ENCODE results near the gene ARHGEF7. TPM values are rescaled to one million over a fixed set of nuclear protein-coding genes. Genes with fewer than 3 reads are reported as not detected.

The ARHGEF7 gene
- polyA plus RNA-seq, 4 donors = 21.6 to 76.4 (median 24.7) TPM

- H3K4me1 ChIP-seq (ENCODE audit: control insufficient read depth in 3 of 3, insufficient read depth in 2 of 3, low read depth in 1 of 3, low read length in 2 of 3) = peaks cover 0 to 13% (median 0%) of the 10 kb centered on the region in 3 donors
- H3K36me3 ChIP-seq (ENCODE audit: control insufficient read depth in 3 of 3, insufficient read depth in 2 of 3, low read depth in 1 of 3, low read length in 3 of 3) = peaks cover 2 to 51% (median 4%) of the 10 kb centered on the region in 3 donors
- H3K9me3 ChIP-seq (ENCODE audit: control insufficient read depth in 2 of 2, insufficient read depth in 1 of 2, low read depth in 1 of 2, low read length in 1 of 2) = no peaks in the 10 kb centered on the region
- no peak overlapping the region for H3K4me3 ChIP-seq (ENCODE audit: low read depth in 1 of 3, low read length in 3 of 3)
- no peak for DNase-seq
- no peak for FAIRE-seq
- WGBS, 3 donors = 84 to 89% (median 87%) methylated on average over 15 of the region's 15 CpGs
- no peaks in the 10 kb centered on the region for H3K27me3 ChIP-seq (ENCODE audit: control insufficient read depth in 3 of 3, insufficient read depth in 3 of 3, low read length in 3 of 3)
- H3K27ac ChIP-seq (ENCODE audit: low read depth in 1 of 3, low read length in 2 of 3) = no peak overlapping the region
Observed at GRCh38 chr13:111174377-111175114, 59.4 kb downstream of the ARHGEF7 start.

DNA sequence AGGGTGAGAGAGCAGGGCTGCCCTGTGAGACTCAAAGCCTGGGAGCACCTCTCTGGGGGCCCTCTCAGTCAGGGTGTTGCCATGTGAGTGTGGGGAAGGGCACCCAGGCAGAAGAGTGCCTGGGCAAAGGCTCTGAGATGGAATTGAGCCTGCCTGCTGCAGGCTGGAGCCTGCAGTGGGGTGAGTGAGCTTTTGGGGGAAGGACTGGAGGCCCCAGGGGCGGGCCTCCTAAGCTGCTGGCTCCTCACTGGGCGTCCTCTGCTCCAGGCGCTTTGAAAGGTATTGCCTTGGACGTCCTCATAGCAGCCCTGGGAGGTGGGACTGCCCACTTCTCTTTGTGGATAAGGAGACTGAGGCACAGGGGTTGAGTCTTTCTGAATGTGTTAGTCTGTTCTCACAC, 60.3 kb downstream of the ARHGEF7 start:
- FAIRE-seq (no peak), DNase-seq (no peak)
- Histone ChIP-seq H3K27me3 (ENCODE audit: control insufficient read depth in 3 of 3, insufficient read depth in 3 of 3, low read length in 3 of 3) (no peaks in the 10 kb centered on the region), H3K4me1 (ENCODE audit: control insufficient read depth in 3 of 3, insufficient read depth in 2 of 3, low read depth in 1 of 3, low read length in 2 of 3) (peaks cover 0 to 13% (median 0%) of the 10 kb centered on the region in 3 donors), H3K4me3 (ENCODE audit: low read depth in 1 of 3, low read length in 3 of 3) (no peak overlapping the region), H3K27ac (ENCODE audit: low read depth in 1 of 3, low read length in 2 of 3) (peak overlapping the region in 1 of 3 donors; percentile 2), H3K9me3 (ENCODE audit: control insufficient read depth in 2 of 2, insufficient read depth in 1 of 2, low read depth in 1 of 2, low read length in 1 of 2) (no peaks in the 10 kb centered on the region), H3K36me3 (ENCODE audit: control insufficient read depth in 3 of 3, insufficient read depth in 2 of 3, low read depth in 1 of 3, low read length in 3 of 3) (peaks cover 2 to 43% (median 4%) of the 10 kb centered on the region in 3 donors)
- WGBS, 3 donors = 90 to 98% (median 91%) methylated on average over 4 of the region's 4 CpGs

DNA sequence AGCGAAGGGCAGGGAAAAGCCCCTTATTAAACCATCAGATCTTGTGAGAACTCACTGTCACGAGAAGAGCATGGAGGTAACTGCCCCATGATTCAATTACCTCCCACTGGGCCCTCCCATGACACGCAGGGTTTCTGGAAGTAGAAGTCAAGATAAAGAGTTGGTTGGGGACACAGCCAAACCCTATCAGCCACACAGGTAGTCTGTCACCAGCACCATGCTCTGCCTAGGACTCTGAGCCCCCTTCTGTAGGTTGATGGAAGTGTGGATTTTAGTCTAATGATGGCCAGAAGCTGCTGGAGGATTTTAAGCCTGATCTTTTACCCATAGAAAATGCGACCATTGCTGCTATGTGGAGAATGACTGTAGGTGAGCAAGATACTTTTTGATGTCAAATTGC, 60.8 kb downstream of the ARHGEF7 start:
- H3K27me3 ChIP-seq (ENCODE audit: control insufficient read depth in 3 of 3, insufficient read depth in 3 of 3, low read length in 3 of 3) = no peaks in the 10 kb centered on the region
- FAIRE-seq (no peak), DNase-seq (no peak)
- 91 to 93% (median 92%) methylated on average over 4 of the region's 4 CpGs for WGBS, 3 donors
- peaks cover 0 to 13% (median 0%) of the 10 kb centered on the region in 3 donors for H3K4me1 ChIP-seq (ENCODE audit: control insufficient read depth in 3 of 3, insufficient read depth in 2 of 3, low read depth in 1 of 3, low read length in 2 of 3)
- no peaks in the 10 kb centered on the region for H3K9me3 ChIP-seq (ENCODE audit: control insufficient read depth in 2 of 2, insufficient read depth in 1 of 2, low read depth in 1 of 2, low read length in 1 of 2)
- H3K4me3 ChIP-seq (ENCODE audit: low read depth in 1 of 3, low read length in 3 of 3) = no peak overlapping the region
- peak overlapping the region in 1 of 3 donors; percentile 82 for H3K27ac ChIP-seq (ENCODE audit: low read depth in 1 of 3, low read length in 2 of 3)
- peaks cover 2 to 41% (median 4%) of the 10 kb centered on the region in 3 donors for H3K36me3 ChIP-seq (ENCODE audit: control insufficient read depth in 3 of 3, insufficient read depth in 2 of 3, low read depth in 1 of 3, low read length in 3 of 3)

GRCh38 chr13:111176421-111176820, 61.3 kb downstream of the ARHGEF7 start:
- FAIRE-seq = no peak

GRCh38 chr13:111177081-111177711, 62.1 kb downstream of the ARHGEF7 start:
- DNase-seq (peak; percentile 24 to 59), FAIRE-seq (no peak)
- no peaks in the 10 kb centered on the region for H3K27me3 ChIP-seq (ENCODE audit: control insufficient read depth in 3 of 3, insufficient read depth in 3 of 3, low read length in 3 of 3)
- peaks cover 0 to 40% (median 4%) of the 10 kb centered on the region in 3 donors for H3K36me3 ChIP-seq (ENCODE audit: control insufficient read depth in 3 of 3, insufficient read depth in 2 of 3, low read depth in 1 of 3, low read length in 3 of 3)
- H3K4me3 ChIP-seq (ENCODE audit: low read depth in 1 of 3, low read length in 3 of 3) = no peak overlapping the region
- peaks cover 0 to 13% (median 0%) of the 10 kb centered on the region in 3 donors for H3K4me1 ChIP-seq (ENCODE audit: control insufficient read depth in 3 of 3, insufficient read depth in 2 of 3, low read depth in 1 of 3, low read length in 2 of 3)
- 55 to 67% (median 63%) methylated on average over 14 of the region's 14 CpGs for WGBS, 3 donors
- peak overlapping the region; percentile 22 to 82 (median 59) for H3K27ac ChIP-seq (ENCODE audit: low read depth in 1 of 3, low read length in 2 of 3)
- H3K9me3 ChIP-seq (ENCODE audit: control insufficient read depth in 2 of 2, insufficient read depth in 1 of 2, low read depth in 1 of 2, low read length in 1 of 2) = no peaks in the 10 kb centered on the region

More at GRCh38 chr13:111176421-111176820, 61.3 kb downstream of the ARHGEF7 start:
- Histone ChIP-seq H3K4me1 (ENCODE audit: control insufficient read depth in 3 of 3, insufficient read depth in 2 of 3, low read depth in 1 of 3, low read length in 2 of 3) (peaks cover 0 to 13% (median 0%) of the 10 kb centered on the region in 3 donors), H3K27ac (ENCODE audit: low read depth in 1 of 3, low read length in 2 of 3) (peak overlapping the region in 2 of 3 donors; percentile 16 to 82), H3K4me3 (ENCODE audit: low read depth in 1 of 3, low read length in 3 of 3) (no peak overlapping the region), H3K9me3 (ENCODE audit: control insufficient read depth in 2 of 2, insufficient read depth in 1 of 2, low read depth in 1 of 2, low read length in 1 of 2) (no peaks in the 10 kb centered on the region), H3K36me3 (ENCODE audit: control insufficient read depth in 3 of 3, insufficient read depth in 2 of 3, low read depth in 1 of 3, low read length in 3 of 3) (peaks cover 0 to 41% (median 4%) of the 10 kb centered on the region in 3 donors), H3K27me3 (ENCODE audit: control insufficient read depth in 3 of 3, insufficient read depth in 3 of 3, low read length in 3 of 3) (no peaks in the 10 kb centered on the region)
- 96 to 99% (median 98%) methylated on average over 8 of the region's 8 CpGs for WGBS, 3 donors
- DNase-seq = no peak

GRCh38 chr13:111177921-111178320, 62.8 kb downstream of the ARHGEF7 start:
- peak overlapping the region in 2 of 3 donors; percentile 59 to 82 for H3K27ac ChIP-seq (ENCODE audit: low read depth in 1 of 3, low read length in 2 of 3)
- FAIRE-seq = no peak
- 68 to 79% (median 71%) methylated on average over 6 of the region's 6 CpGs for WGBS, 3 donors

GRCh38 chr13:111178402-111178801, 63.3 kb downstream of the ARHGEF7 start:
- Histone ChIP-seq H3K4me1 (ENCODE audit: control insufficient read depth in 3 of 3, insufficient read depth in 2 of 3, low read depth in 1 of 3, low read length in 2 of 3) (peaks cover 0 to 13% (median 0%) of the 10 kb centered on the region in 3 donors), H3K27ac (ENCODE audit: low read depth in 1 of 3, low read length in 2 of 3) (peak overlapping the region in 1 of 3 donors; percentile 26), H3K9me3 (ENCODE audit: control insufficient read depth in 2 of 2, insufficient read depth in 1 of 2, low read depth in 1 of 2, low read length in 1 of 2) (no peaks in the 10 kb centered on the region), H3K27me3 (ENCODE audit: control insufficient read depth in 3 of 3, insufficient read depth in 3 of 3, low read length in 3 of 3) (no peaks in the 10 kb centered on the region), H3K4me3 (ENCODE audit: low read depth in 1 of 3, low read length in 3 of 3) (no peak overlapping the region), H3K36me3 (ENCODE audit: control insufficient read depth in 3 of 3, insufficient read depth in 2 of 3, low read depth in 1 of 3, low read length in 3 of 3) (peaks cover 0 to 37% (median under 1%) of the 10 kb centered on the region in 3 donors)
- no peak for DNase-seq
- WGBS, 3 donors = 83 to 93% (median 89%) methylated on average over 4 of the region's 4 CpGs
- no peak for FAIRE-seq

More at GRCh38 chr13:111177921-111178320, 62.8 kb downstream of the ARHGEF7 start:
- H3K27me3 ChIP-seq (ENCODE audit: control insufficient read depth in 3 of 3, insufficient read depth in 3 of 3, low read length in 3 of 3) = no peaks in the 10 kb centered on the region
- no peaks in the 10 kb centered on the region for H3K9me3 ChIP-seq (ENCODE audit: control insufficient read depth in 2 of 2, insufficient read depth in 1 of 2, low read depth in 1 of 2, low read length in 1 of 2)
- no peak for DNase-seq
- H3K36me3 ChIP-seq (ENCODE audit: control insufficient read depth in 3 of 3, insufficient read depth in 2 of 3, low read depth in 1 of 3, low read length in 3 of 3) = peaks cover 0 to 42% (median 4%) of the 10 kb centered on the region in 3 donors
- no peak overlapping the region for H3K4me3 ChIP-seq (ENCODE audit: low read depth in 1 of 3, low read length in 3 of 3)
- peaks cover 0 to 13% (median 0%) of the 10 kb centered on the region in 3 donors for H3K4me1 ChIP-seq (ENCODE audit: control insufficient read depth in 3 of 3, insufficient read depth in 2 of 3, low read depth in 1 of 3, low read length in 2 of 3)

DNA sequence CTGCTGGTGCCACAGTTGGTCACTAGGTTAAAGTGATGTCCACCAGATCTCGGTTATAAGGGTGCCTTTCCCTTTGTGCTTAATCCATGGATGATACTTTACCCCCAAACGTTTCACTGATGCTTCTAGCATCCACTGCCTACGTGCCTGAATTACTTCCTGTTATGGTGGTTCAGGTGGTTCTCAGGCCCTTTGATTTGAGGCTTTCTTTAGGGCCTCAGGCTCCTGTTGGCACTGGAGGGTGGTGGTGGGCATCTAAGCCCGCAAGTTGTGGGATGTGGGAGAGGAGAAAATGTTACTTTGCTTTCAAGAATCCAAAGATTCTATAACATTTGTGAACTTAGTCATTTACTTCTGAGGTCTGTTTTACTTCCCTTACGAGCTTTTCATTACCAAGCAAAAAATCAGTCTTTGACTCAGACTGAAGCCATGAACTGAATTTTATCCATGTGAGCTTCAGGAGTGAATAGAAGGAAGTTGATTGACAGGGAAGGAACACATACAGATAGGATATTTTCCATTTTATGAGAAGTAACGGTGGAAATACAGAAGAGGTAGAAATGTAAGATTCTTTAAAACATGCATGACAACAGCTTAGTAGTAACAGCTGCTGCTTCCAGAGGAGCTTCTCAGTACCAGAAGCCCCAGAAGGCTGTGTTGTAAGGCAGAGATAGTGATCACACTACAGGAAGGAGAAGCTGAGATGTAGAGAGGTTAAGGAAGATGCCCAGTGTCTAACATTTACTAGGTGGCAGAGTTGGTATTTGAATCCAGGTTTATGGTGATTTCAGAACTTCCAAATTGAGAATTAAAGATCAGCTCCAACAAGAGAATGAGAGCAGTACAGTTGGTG, 65.0 kb downstream of the ARHGEF7 start:
- Histone ChIP-seq H3K36me3 (ENCODE audit: control insufficient read depth in 3 of 3, insufficient read depth in 2 of 3, low read depth in 1 of 3, low read length in 3 of 3) (peaks cover 0 to 34% (median 0%) of the 10 kb centered on the region in 3 donors), H3K4me1 (ENCODE audit: control insufficient read depth in 3 of 3, insufficient read depth in 2 of 3, low read depth in 1 of 3, low read length in 2 of 3) (peaks cover 0 to 21% (median 0%) of the 10 kb centered on the region in 3 donors), H3K4me3 (ENCODE audit: low read depth in 1 of 3, low read length in 3 of 3) (no peak overlapping the region), H3K27ac (ENCODE audit: low read depth in 1 of 3, low read length in 2 of 3) (peak overlapping the region in 1 of 3 donors; percentile 57), H3K27me3 (ENCODE audit: control insufficient read depth in 3 of 3, insufficient read depth in 3 of 3, low read length in 3 of 3) (no peaks in the 10 kb centered on the region), H3K9me3 (ENCODE audit: control insufficient read depth in 2 of 2, insufficient read depth in 1 of 2, low read depth in 1 of 2, low read length in 1 of 2) (no peaks in the 10 kb centered on the region)
- WGBS, 3 donors = 67 to 75% (median 70%) methylated on average over 6 of the region's 6 CpGs
- DNase-seq (no peak), FAIRE-seq (no peak)

Data from small intestine (tissue), 7 donors.